Panc1 (cell line): ENCODE data around the gene TTC38. TPM values are rescaled to one million over a fixed set of nuclear protein-coding genes. Genes with fewer than 3 reads are reported as not detected.

Experiments used
- ATAC-seq: fragments of 200-7000 bp; cut with Tn5 transposase; 2 replicates; pipeline ENCODE4 v1.9.1; 2020; ENCODE audit warnings: mild to moderate bottlenecking, moderate library complexity
- BruUV-seq: library from RNA; stranded (reverse); fragments of 400-500 nt; replicated peaks from 2 replicates; lab custom pipeline; 2021; lab: Mats Ljungman, UMichigan
- CTCF ChIA-PET: fragments of 300-600 bp; sonication (Branson Sonifier 250); formaldehyde crosslinking; loops from one replicate; lab custom pipeline; 2022; ENCODE audit warnings: antibody characterized with exemption; lab: Charles Lee
- POLR2A ChIA-PET: fragments of 300-600 bp; sonication (Branson Sonifier 250); formaldehyde crosslinking; loops from one replicate; lab custom pipeline; 2022; ENCODE audit warnings: antibody characterized with exemption; lab: Charles Lee
- DNase-seq: peaks from one replicate; pipeline ENCODE4 v3.0.0-alpha.2; 2010; ENCODE audit warnings: low read depth, low spot score
- H3K27ac ChIP-seq: 2 replicates; pipeline ENCODE4 v1.5.1; 2011; ENCODE audit warnings: mild to moderate bottlenecking, low read length, inconsistent platforms
- H3K27me3 ChIP-seq: fragments of 200-500 bp; sonication (Bioruptor generic); 2 replicates; pipeline ENCODE4 v1.6.0; 2014; ENCODE audit warnings: low read length, inconsistent platforms; ENCODE audit not compliant: control insufficient read depth, insufficient read depth
- H3K36me3 ChIP-seq: fragments of 200-500 bp; sonication (Bioruptor generic); 2 replicates; pipeline ENCODE4 v1.5.1; 2014; ENCODE audit warnings: inconsistent platforms, mild to moderate bottlenecking, low read length, moderate library complexity; ENCODE audit not compliant: control insufficient read depth, insufficient read depth
- H3K4me1 ChIP-seq: 2 replicates; pipeline ENCODE4 v1.5.1; 2011; ENCODE audit warnings: inconsistent platforms, mild to moderate bottlenecking, low read length, moderate library complexity; ENCODE audit not compliant: control insufficient read depth, insufficient read depth
- H3K4me3 ChIP-seq, 2 experiments: 2 replicates each; pipeline ENCODE4 v1.5.1; 2011 to 2012; ENCODE audit warnings: low read depth in 2 of 2, low read length in 2 of 2, mild to moderate bottlenecking in 2 of 2, inconsistent platforms in 1 of 2, moderate library complexity in 1 of 2
- H3K9me3 ChIP-seq: fragments of 200-500 bp; sonication (Bioruptor generic); 2 replicates; pipeline ENCODE4 v1.5.1; 2014; ENCODE audit warnings: low read depth, mild to moderate bottlenecking, inconsistent platforms, low read length, moderate library complexity; ENCODE audit not compliant: control insufficient read depth, insufficient read depth
- CTCF ChIP-seq: fragments of 450-650 bp; IDR thresholded peaks from 2 replicates; pipeline ENCODE4 v1.5.1; 2017; ENCODE audit warnings: mild to moderate bottlenecking
- POLR2AphosphoS5 ChIP-seq: IDR thresholded peaks from 2 replicates; pipeline ENCODE4 v1.6.1; 2012; ENCODE audit warnings: mild to moderate bottlenecking, low read depth, low read length, moderate library complexity
- REST ChIP-seq, 2 experiments: IDR thresholded peaks; 2 replicates each; pipeline ENCODE4 v1.6.1; 2011 to 2012; ENCODE audit warnings: low read depth in 2 of 2, control low read depth in 1 of 2, low read length in 1 of 2, mild to moderate bottlenecking in 1 of 2, moderate library complexity in 1 of 2; ENCODE audit not compliant: insufficient read depth in 1 of 2
- SIN3A ChIP-seq: IDR thresholded peaks from 2 replicates; pipeline ENCODE4 v1.6.1; 2012; ENCODE audit warnings: low read depth, mild to moderate bottlenecking, low read length, moderate library complexity, borderline replicate concordance; ENCODE audit not compliant: insufficient read depth
- TCF7L2 ChIP-seq: IDR thresholded peaks from 2 replicates; pipeline ENCODE4 v1.6.1; 2011; ENCODE audit warnings: mild to moderate bottlenecking, low read depth, low read length, inconsistent platforms
- in situ Hi-C: cut with HindIII; loops from 2 replicates; pipeline ENCODE4 v1.10.0; 2016; ENCODE audit warnings: low sequenced_read_pairs, low pct_unique_long_range_greater_than_20kb
- intact Hi-C: fragments of 100-400 bp; cut with micrococcal nuclease; formaldehyde crosslinking; loops from one replicate; pipeline ENCODE4 v1.10.0; 2022; ENCODE audit not compliant: unreplicated experiment
- total RNA-seq: library from RNA; stranded (reverse); gene quantifications from one replicate; pipeline ENCODE4 v1.2.1, GENCODE V29; 2021; ENCODE audit not compliant: unreplicated experiment

The TTC38 gene
- total RNA-seq, 1 experiment from 2014 or later: 14.0 TPM

DNA sequence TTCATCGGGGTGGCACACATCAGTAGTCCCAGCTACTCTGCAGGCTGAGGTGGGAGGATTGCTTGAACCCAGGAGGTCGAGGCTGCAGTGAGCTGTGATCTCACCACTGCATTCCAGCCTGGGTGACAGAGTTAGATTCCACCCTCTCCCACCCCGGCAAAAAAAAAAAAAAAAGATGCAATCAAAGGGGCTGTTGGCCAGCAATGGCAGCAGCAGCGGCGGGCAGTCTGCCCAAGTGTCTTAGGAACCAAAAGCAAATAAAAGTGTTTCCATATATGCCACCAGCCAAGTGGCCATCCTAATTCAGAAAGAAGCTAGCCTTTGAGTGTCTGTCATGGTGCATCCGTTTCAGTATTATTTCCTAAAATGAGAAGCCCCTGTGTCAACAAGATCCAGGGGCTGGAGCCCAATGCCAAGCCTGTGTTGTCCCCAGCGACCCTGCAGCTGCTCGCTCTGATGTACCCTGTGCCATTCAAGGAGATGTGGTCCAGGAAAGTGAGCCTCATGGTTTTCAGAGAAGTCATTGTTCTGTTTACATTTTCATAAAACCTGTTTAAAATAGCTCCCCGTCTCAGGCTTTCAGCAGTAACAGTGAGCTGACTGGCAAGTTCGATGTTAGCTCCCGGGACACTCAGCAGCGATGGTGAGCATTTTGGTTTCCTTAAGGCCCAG is 30.2 kb upstream of the TTC38 start:
- H3K27ac ChIP-seq: no peak overlapping the region
- BruUV-seq: no TSS peak
- CTCF ChIA-PET: no interaction called here
- POLR2A ChIA-PET: no interaction called here
- no peaks in the 10 kb centered on the region; the same call in 1 of the 2 replicates for H3K4me1 ChIP-seq
- TF ChIP-seq POLR2AphosphoS5 (no peak), SIN3A (no peak), REST (IDR thresholded peaks at IDR 0.05; ENCODE audit: insufficient read depth in 1 of 2, low read depth in 2 of 2, low read length in 1 of 2) (no peak), TCF7L2 (no peak), CTCF (no peak)
- no peak overlapping the region for H3K4me3 ChIP-seq
- intact Hi-C loops: no loop called here
- no peaks in the 10 kb centered on the region for H3K36me3 ChIP-seq
- no peak for ATAC-seq
- no peak for DNase-seq
- in situ Hi-C loops: no loop called here
- H3K27me3 ChIP-seq: no peaks in the 10 kb centered on the region
- no peaks in the 10 kb centered on the region for H3K9me3 ChIP-seq

DNA sequence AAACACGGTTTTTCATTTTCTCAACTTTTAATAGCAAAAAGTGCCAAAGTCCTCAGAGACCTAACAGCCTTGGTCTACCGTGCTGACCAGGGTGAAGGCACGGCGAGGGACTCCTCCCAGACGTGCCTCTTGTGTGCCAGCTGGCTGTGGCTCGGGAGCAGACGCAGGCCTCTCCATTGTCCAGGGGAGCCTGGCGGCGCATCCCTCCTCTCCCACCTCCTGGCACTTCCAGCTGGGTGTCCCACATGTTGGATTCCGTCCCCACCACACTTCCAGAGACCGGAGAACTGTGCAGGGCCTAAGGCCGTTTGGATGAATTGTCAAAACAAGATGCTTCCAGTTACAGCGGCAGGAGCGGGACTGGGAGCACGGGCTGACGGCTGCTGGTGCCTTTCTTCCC is 29.3 kb upstream of the TTC38 start:
- H3K9me3 ChIP-seq: no peaks in the 10 kb centered on the region
- ChIA-PET CTCF (no interaction called here), POLR2A (no interaction called here)
- TF ChIP-seq REST (IDR thresholded peaks at IDR 0.05; ENCODE audit: insufficient read depth in 1 of 2, low read depth in 2 of 2, low read length in 1 of 2) (no peak), TCF7L2 (no peak), CTCF (no peak), SIN3A (no peak), POLR2AphosphoS5 (no peak)
- ATAC-seq (no peak), DNase-seq (no peak)
- no peaks in the 10 kb centered on the region for H3K36me3 ChIP-seq
- no peak overlapping the region for H3K27ac ChIP-seq
- H3K27me3 ChIP-seq: no peaks in the 10 kb centered on the region
- intact Hi-C loops (no loop called here), in situ Hi-C loops (no loop called here)
- H3K4me1 ChIP-seq: no peaks in the 10 kb centered on the region; the same call in 1 of the 2 replicates
- no peak overlapping the region for H3K4me3 ChIP-seq
- no TSS peak for BruUV-seq
